ENCODE measurements around the gene BABAM1. TPM values are rescaled to one million over a fixed set of nuclear protein-coding genes. Genes with fewer than 3 reads are reported as not detected.

Gene BABAM1
- total RNA-seq, 4 donors from 2014 or later = 86.3 to 120 (median 99.4) TPM

DNA sequence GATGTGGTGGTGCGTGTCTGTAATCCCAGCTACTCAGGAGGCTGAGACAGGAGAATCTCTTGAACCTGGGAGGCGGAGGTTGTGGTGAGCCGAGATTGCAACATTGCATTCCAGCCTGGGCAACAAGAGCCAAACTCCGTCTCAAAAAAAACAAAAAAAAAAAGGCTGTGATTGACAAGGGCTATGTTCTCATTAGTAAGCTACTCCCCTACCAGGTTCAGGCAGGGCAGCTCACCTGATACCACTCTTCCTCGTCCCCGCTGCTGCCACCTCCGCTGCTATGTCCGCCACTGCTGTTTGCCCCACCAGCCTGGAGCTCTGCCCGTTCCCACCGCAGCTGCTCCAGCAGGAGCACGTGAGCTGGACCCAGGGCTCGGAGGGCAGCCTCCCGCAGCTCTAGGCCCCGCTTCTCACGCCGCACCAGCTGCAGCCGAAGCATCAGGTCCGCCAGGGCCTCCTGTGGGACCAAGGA is 12.1 kb upstream of the BABAM1 start:
- H3K36me3 ChIP-seq = no peaks in the 10 kb centered on the region
- H3K4me1 ChIP-seq = no peaks in the 10 kb centered on the region
- in situ Hi-C loops (cut with MboI; ENCODE audit: low sequenced_read_pairs in 4 of 4) = no loop called here
- DNase-seq = no peak
- intact Hi-C loops (cut with DNase I; ENCODE audit: low total_unique reads) = no loop called here
- no peaks in the 10 kb centered on the region for H3K27me3 ChIP-seq
- no peaks in the 10 kb centered on the region for H3K9me3 ChIP-seq
- no peak for ATAC-seq
- no peak for TF ChIP-seq POLR2A (IDR thresholded peaks at IDR 0.05)
- TF ChIP-seq, protein P1, sequence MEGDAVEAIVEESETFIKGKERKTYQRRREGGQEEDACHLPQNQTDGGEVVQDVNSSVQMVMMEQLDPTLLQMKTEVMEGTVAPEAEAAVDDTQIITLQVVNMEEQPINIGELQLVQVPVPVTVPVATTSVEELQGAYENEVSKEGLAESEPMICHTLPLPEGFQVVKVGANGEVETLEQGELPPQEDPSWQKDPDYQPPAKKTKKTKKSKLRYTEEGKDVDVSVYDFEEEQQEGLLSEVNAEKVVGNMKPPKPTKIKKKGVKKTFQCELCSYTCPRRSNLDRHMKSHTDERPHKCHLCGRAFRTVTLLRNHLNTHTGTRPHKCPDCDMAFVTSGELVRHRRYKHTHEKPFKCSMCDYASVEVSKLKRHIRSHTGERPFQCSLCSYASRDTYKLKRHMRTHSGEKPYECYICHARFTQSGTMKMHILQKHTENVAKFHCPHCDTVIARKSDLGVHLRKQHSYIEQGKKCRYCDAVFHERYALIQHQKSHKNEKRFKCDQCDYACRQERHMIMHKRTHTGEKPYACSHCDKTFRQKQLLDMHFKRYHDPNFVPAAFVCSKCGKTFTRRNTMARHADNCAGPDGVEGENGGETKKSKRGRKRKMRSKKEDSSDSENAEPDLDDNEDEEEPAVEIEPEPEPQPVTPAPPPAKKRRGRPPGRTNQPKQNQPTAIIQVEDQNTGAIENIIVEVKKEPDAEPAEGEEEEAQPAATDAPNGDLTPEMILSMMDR (IDR thresholded peaks at IDR 0.05 in 4 of 5, conservative IDR thresholded peaks at IDR 0.05 in 1 of 5) = no peak
- H3K4me3 ChIP-seq = no peak overlapping the region
- H3K27ac ChIP-seq = no peak overlapping the region

DNA sequence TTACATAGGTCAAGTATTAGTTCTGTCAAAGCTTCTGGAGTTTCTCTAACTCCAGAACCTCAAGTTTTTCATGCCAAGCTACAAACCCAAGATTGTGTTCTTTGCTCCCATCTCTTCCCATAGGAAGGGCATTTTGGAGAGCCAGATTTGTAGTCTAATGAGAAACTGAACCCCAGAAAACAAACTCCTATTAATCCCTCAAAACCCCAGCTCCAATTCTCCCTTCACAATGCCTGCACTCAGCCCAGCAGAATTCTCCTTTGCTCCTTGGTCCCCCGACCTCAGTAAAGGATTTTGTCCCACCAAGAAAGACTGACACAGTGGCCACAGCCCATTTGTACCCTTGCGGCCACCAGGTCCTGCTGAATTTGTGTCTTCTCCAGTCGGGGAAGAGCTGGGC is 11.1 kb upstream of the BABAM1 start:
- H3K36me3 ChIP-seq = no peaks in the 10 kb centered on the region
- TF ChIP-seq, protein P1 (IDR thresholded peaks at IDR 0.05 in 4 of 5, conservative IDR thresholded peaks at IDR 0.05 in 1 of 5) = no peak
- no peak for TF ChIP-seq POLR2A (IDR thresholded peaks at IDR 0.05)
- DNase-seq (no peak), ATAC-seq (no peak)
- no peak overlapping the region for H3K4me3 ChIP-seq
- intact Hi-C loops (cut with DNase I; ENCODE audit: low total_unique reads) (no loop called here), in situ Hi-C loops (cut with MboI; ENCODE audit: low sequenced_read_pairs in 4 of 4) (no loop called here)
- no peak overlapping the region for H3K27ac ChIP-seq
- no peaks in the 10 kb centered on the region for H3K9me3 ChIP-seq
- no peaks in the 10 kb centered on the region for H3K4me1 ChIP-seq
- no peaks in the 10 kb centered on the region for H3K27me3 ChIP-seq

GRCh38 chr19:17259118-17259780 is 8.0 kb upstream of the BABAM1 start:
- no peaks in the 10 kb centered on the region for H3K4me1 ChIP-seq
- no peaks in the 10 kb centered on the region for H3K9me3 ChIP-seq
- no peak overlapping the region for H3K27ac ChIP-seq
- no peak overlapping the region for H3K4me3 ChIP-seq
- no peak for DNase-seq
- TF ChIP-seq, protein P1 (IDR thresholded peaks at IDR 0.05 in 4 of 5, conservative IDR thresholded peaks at IDR 0.05 in 1 of 5) = no peak
- TF ChIP-seq POLR2A (IDR thresholded peaks at IDR 0.05) = no peak
- in situ Hi-C loops (cut with MboI; ENCODE audit: low sequenced_read_pairs in 4 of 4) (no loop called here), intact Hi-C loops (cut with DNase I; ENCODE audit: low total_unique reads) (no loop called here)
- ATAC-seq = no peak
- no peaks in the 10 kb centered on the region for H3K27me3 ChIP-seq
- H3K36me3 ChIP-seq = no peaks in the 10 kb centered on the region

DNA sequence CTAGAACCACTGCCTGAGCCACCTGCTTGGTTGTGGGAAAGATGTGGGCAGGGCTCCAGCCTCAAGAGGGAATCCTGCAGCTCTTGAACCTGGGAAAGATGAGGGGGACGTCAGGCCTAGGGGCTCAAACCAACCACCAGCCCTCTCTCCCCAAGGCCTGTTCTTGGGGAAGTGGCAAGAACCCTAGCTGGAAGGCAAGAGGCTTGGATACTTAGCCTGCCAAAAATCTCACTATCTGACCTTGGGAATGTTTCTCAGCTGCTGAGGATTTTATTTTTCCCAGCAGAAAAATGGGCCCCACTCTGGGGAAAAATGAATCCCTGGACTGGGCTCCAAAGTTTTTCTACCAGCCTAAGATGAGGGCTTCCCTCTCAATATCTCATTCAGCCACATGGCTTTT is 7.3 kb upstream of the BABAM1 start:
- no peak for TF ChIP-seq POLR2A (IDR thresholded peaks at IDR 0.05)
- TF ChIP-seq, protein P1 (IDR thresholded peaks at IDR 0.05 in 4 of 5, conservative IDR thresholded peaks at IDR 0.05 in 1 of 5) = no peak
- in situ Hi-C loops (cut with MboI; ENCODE audit: low sequenced_read_pairs in 4 of 4) (no loop called here), intact Hi-C loops (cut with DNase I; ENCODE audit: low total_unique reads) (no loop called here)

More for the DNA sequence above, 7.3 kb upstream of the BABAM1 start:
- Histone ChIP-seq H3K9me3 (no peaks in the 10 kb centered on the region), H3K4me3 (no peak overlapping the region), H3K4me1 (no peaks in the 10 kb centered on the region), H3K27me3 (no peaks in the 10 kb centered on the region), H3K36me3 (no peaks in the 10 kb centered on the region), H3K27ac (no peak overlapping the region)
- DNase-seq = no peak
- no peak for ATAC-seq

Measured in gastrocnemius medialis (tissue), 4 donors.